HG03521 (cell line): Measurements from ENCODE around the gene SH3TC1.

ENCODE experiments used
- ATAC-seq: cut with Tn5 transposase; IDR thresholded peaks from one replicate; pipeline ENCODE4 v1.9.1; 2021; ENCODE audit warnings: mild to moderate bottlenecking, moderate library complexity; ENCODE audit not compliant: unreplicated experiment

The SH3TC1 gene

GRCh38 chr4:8284391-8284790 is 85.3 kb downstream of the SH3TC1 start:
- no peak for ATAC-seq

GRCh38 chr4:8285143-8285975 is 86.3 kb downstream of the SH3TC1 start:
- ATAC-seq = no peak

GRCh38 chr4:8285976-8286718 is 87.1 kb downstream of the SH3TC1 start:
- no peak for ATAC-seq

GRCh38 chr4:8286719-8287342 is 87.7 kb downstream of the SH3TC1 start:
- ATAC-seq = no peak

- ATAC-seq = no peak
These were observed 88.5 kb downstream of the SH3TC1 start for GRCh38 chr4:8287343-8288280.

GRCh38 chr4:8289151-8289750 is 90.2 kb downstream of the SH3TC1 start:
- no peak for ATAC-seq

GRCh38 chr4:8289956-8290700 is 91.0 kb downstream of the SH3TC1 start:
- ATAC-seq = no peak

- ATAC-seq = no peak
These were observed 91.5 kb downstream of the SH3TC1 start for GRCh38 chr4:8290701-8290970.
